Measurements from ENCODE around the gene PTH2R. TPM values are rescaled to one million over a fixed set of nuclear protein-coding genes. Genes with fewer than 3 reads are reported as not detected.

PTH2R gene
- total RNA-seq, 1 donor from 2014 or later, result not detected

GRCh38 chr2:208541989-208542464 lies 135.4 kb downstream of the PTH2R start:
- no peak for DNase-seq (ENCODE audit: extremely low read depth, low read depth, low spot score)

- DNase-seq (ENCODE audit: extremely low read depth, low read depth, low spot score), result no peak
These were observed 136.0 kb downstream of the PTH2R start for GRCh38 chr2:208542465-208543041.

Other genes with a start within 250 kb of the PTH2R start
- not detected in 2 replicates for gene CRYGA, start 243.2 kb upstream of the PTH2R start, total RNA-seq
- gene C2orf80, start 216.8 kb upstream of the PTH2R start, total RNA-seq, result not detected in 2 replicates
- gene IDH1, start 151.7 kb upstream of the PTH2R start, total RNA-seq, result 64.1 and 76.4 TPM in 2 replicates
- 19.0 and 27.2 TPM in 2 replicates for gene PIKFYVE, start 140.5 kb upstream of the PTH2R start, total RNA-seq